T-cell (primary cell): Measurements from ENCODE around the gene UNC13C. TPM values are rescaled to one million over a fixed set of nuclear protein-coding genes. Genes with fewer than 3 reads are reported as not detected.

Source experiments
- ATAC-seq, 4 experiments: fragments of 200-7000 bp in 3 of 4; fragments of 150-1000 bp in 1 of 4; cut with Tn5 transposase; replicated peaks in 1 of 4; 1 replicate in 3 of 4; 2 replicates in 1 of 4; pipeline ENCODE4 v1.10.0; 2021; ENCODE audit warnings: moderate library complexity in 3 of 4, mild to moderate bottlenecking in 2 of 4, moderate number of reproducible peaks in 1 of 4
- CTCF ChIA-PET, 2 donors: fragments of 300-600 bp; sonication (Branson Sonifier 250); formaldehyde crosslinking; loops; one replicate each; lab custom pipeline; 2022; ENCODE audit warnings: antibody characterized with exemption in 2 of 2; lab: Charles Lee
- POLR2A ChIA-PET, 2 donors: fragments of 300-600 bp; sonication (Branson Sonifier 250); formaldehyde crosslinking; loops; one replicate each; lab custom pipeline; 2022; ENCODE audit warnings: antibody characterized with exemption in 2 of 2; lab: Charles Lee
- DNase-seq, 35 experiments: peaks; one replicate each; pipeline versions ENCODE4 v3.0.0 to v3.0.0-alpha.2; 2013 to 2023
- H3K27ac ChIP-seq: one replicate; pipeline ENCODE4 v1.5.1; 2013; ENCODE audit warnings: low read length
- H3K27me3 ChIP-seq, 2 experiments: replicated peaks in 1 of 2; 1 replicate in 1 of 2; 2 replicates in 1 of 2; pipeline versions ENCODE4 v1.6.1 to v1.7.0; 2013; ENCODE audit warnings: low read length in 1 of 2, mixed read lengths in 1 of 2; ENCODE audit not compliant: control insufficient read depth in 2 of 2, insufficient read depth in 2 of 2; ENCODE audit errors: extremely low read depth in 1 of 2
- H3K36me3 ChIP-seq, 2 donors: 1 replicate in 1 of 2; 2 replicates in 1 of 2; pipeline versions ENCODE4 v1.6.1 to v1.7.0; 2013; ENCODE audit warnings: low read length in 1 of 2; ENCODE audit not compliant: control insufficient read depth in 2 of 2, insufficient read depth in 1 of 2; ENCODE audit errors: extremely low read depth in 1 of 2
- H3K4me1 ChIP-seq, 2 experiments: 1 replicate in 1 of 2; 2 replicates in 1 of 2; pipeline versions ENCODE4 v1.6.1 to v1.7.0; 2013; ENCODE audit warnings: low read length in 2 of 2, mixed read lengths in 1 of 2; ENCODE audit not compliant: insufficient read depth in 2 of 2, control insufficient read depth in 1 of 2; ENCODE audit errors: extremely low read depth in 1 of 2
- H3K4me3 ChIP-seq, 2 donors: 1 replicate in 1 of 2; 2 replicates in 1 of 2; pipeline versions ENCODE4 v1.5.1 to v1.7.0; 2013; ENCODE audit warnings: mild to moderate bottlenecking in 2 of 2, low read length in 1 of 2, moderate library complexity in 1 of 2; ENCODE audit not compliant: control insufficient read depth in 1 of 2; ENCODE audit errors: extremely low read depth in 1 of 2
- H3K9me3 ChIP-seq: 2 replicates; pipeline ENCODE4 v1.7.0; 2013
- H3K27ac Mint-ChIP-seq, 2 donors: one replicate each; pipeline ENCODE4 v1.8.0; 2020 to 2021; ENCODE audit warnings: mild to moderate bottlenecking in 2 of 2, mixed read lengths in 2 of 2
- H3K27me3 Mint-ChIP-seq, 2 donors: one replicate each; pipeline ENCODE4 v1.8.0; 2021 to 2022; ENCODE audit warnings: mixed read lengths in 2 of 2
- H3K36me3 Mint-ChIP-seq: one replicate; pipeline ENCODE4 v1.8.0; 2021; ENCODE audit warnings: mixed read lengths
- H3K4me1 Mint-ChIP-seq, 3 donors: one replicate each; pipeline ENCODE4 v1.8.0; 2020 to 2022; ENCODE audit warnings: mixed read lengths in 3 of 3, mild to moderate bottlenecking in 1 of 3
- H3K4me3 Mint-ChIP-seq, 3 donors: one replicate each; pipeline ENCODE4 v1.8.0; 2020 to 2022; ENCODE audit warnings: mild to moderate bottlenecking in 3 of 3, mixed read lengths in 3 of 3, moderate library complexity in 3 of 3
- H3K9me3 Mint-ChIP-seq, 3 donors: one replicate each; pipeline ENCODE4 v1.8.0; 2020 to 2022; ENCODE audit warnings: mixed read lengths in 3 of 3
- WGBS: methylation state at CpG from one replicate; pipeline ENCODE4 v1.1.5; 2013; ENCODE audit warnings: missing lambda C conversion rate; ENCODE audit not compliant: insufficient coverage; 5-methylcytosine and 5-hydroxymethylcytosine counted together
- total RNA-seq, 35 experiments: library from RNA in 6 of 35; stranded (reverse) in 6 of 35; fragments of 120-200 nt in 1 of 35; gene quantifications; one replicate each; pipeline versions ENCODE4 v1.2.1 to v1.2.4 and lab custom pipeline; 2013 to 2026

UNC13C gene
- total RNA-seq, 5 donors from 2014 or later (not counting 1 experiment from before 2014, with no cell fraction given): not detected

GRCh38 chr15:54559405-54560069 lies 581.3 kb downstream of the UNC13C start:
- Histone ChIP-seq H3K4me3 (no peak overlapping the region), H3K9me3 (no peaks in the 10 kb centered on the region), H3K36me3 (no peaks in the 10 kb centered on the region), H3K27me3 (no peaks in the 10 kb centered on the region), H3K27ac (no peak overlapping the region), H3K4me1 (no peaks in the 10 kb centered on the region)
- Mint-ChIP-seq H3K4me1 (no peaks in the 10 kb centered on the region), H3K9me3 (peaks cover 0 to 7% (median 0%) of the 10 kb centered on the region in 3 donors), H3K36me3 (no peaks in the 10 kb centered on the region), H3K27me3 (peaks cover 0 to 8% of the 10 kb centered on the region in 2 donors), H3K4me3 (no peak overlapping the region), H3K27ac (no peak overlapping the region)
- ChIA-PET CTCF (no interaction called here), POLR2A (no interaction called here)
- DNase-seq (no peak), ATAC-seq (no peak)
- WGBS: 18% methylated on average over 3 of the region's 4 CpGs

GRCh38 chr15:54560417-54560816 lies 582.2 kb downstream of the UNC13C start:
- peaks cover 0 to 7% (median 0%) of the 10 kb centered on the region in 3 donors for H3K9me3 Mint-ChIP-seq
- Histone ChIP-seq H3K4me3 (no peak overlapping the region), H3K36me3 (no peaks in the 10 kb centered on the region), H3K4me1 (no peaks in the 10 kb centered on the region), H3K27ac (no peak overlapping the region), H3K9me3 (no peaks in the 10 kb centered on the region), H3K27me3 (no peaks in the 10 kb centered on the region)
- no peak overlapping the region for H3K4me3 Mint-ChIP-seq
- ChIA-PET CTCF (no interaction called here), POLR2A (no interaction called here)
- WGBS: no CpG with 5 or more reads among the region's 2 CpGs
- no peak for DNase-seq
- no peak overlapping the region for H3K27ac Mint-ChIP-seq
- no peaks in the 10 kb centered on the region for H3K36me3 Mint-ChIP-seq
- peaks cover 0 to 8% of the 10 kb centered on the region in 2 donors for H3K27me3 Mint-ChIP-seq
- H3K4me1 Mint-ChIP-seq: no peaks in the 10 kb centered on the region
- no peak for ATAC-seq

- ATAC-seq (no peak), DNase-seq (no peak)
- Mint-ChIP-seq H3K4me3 (no peak overlapping the region), H3K9me3 (no peaks in the 10 kb centered on the region), H3K4me1 (no peaks in the 10 kb centered on the region), H3K27me3 (peaks cover 0 to 8% of the 10 kb centered on the region in 2 donors), H3K36me3 (no peaks in the 10 kb centered on the region), H3K27ac (no peak overlapping the region)
- H3K27me3 ChIP-seq: no peaks in the 10 kb centered on the region
- no peaks in the 10 kb centered on the region for H3K9me3 ChIP-seq
- no CpG with 5 or more reads among the region's 3 CpGs for WGBS
- ChIA-PET POLR2A (no interaction called here), CTCF (interaction anchor here in 1 of 2 donors (0.7 kb wide), 1 partner anchor 272 kb away, joined by 3 read pairs; no protein-coding TSS in a partner anchor)
- H3K4me3 ChIP-seq: no peak overlapping the region
- H3K27ac ChIP-seq: no peak overlapping the region
- no peaks in the 10 kb centered on the region for H3K36me3 ChIP-seq
- H3K4me1 ChIP-seq: no peaks in the 10 kb centered on the region
Measured at GRCh38 chr15:54564166-54564565, 585.9 kb downstream of the UNC13C start.

- no peaks in the 10 kb centered on the region for H3K36me3 Mint-ChIP-seq
- no peak overlapping the region for H3K4me3 Mint-ChIP-seq
- Histone ChIP-seq H3K36me3 (no peaks in the 10 kb centered on the region), H3K9me3 (no peaks in the 10 kb centered on the region), H3K27ac (no peak overlapping the region), H3K27me3 (no peaks in the 10 kb centered on the region), H3K4me3 (no peak overlapping the region), H3K4me1 (no peaks in the 10 kb centered on the region)
- H3K4me1 Mint-ChIP-seq: no peaks in the 10 kb centered on the region
- no peak overlapping the region for H3K27ac Mint-ChIP-seq
- no CpG with 5 or more reads among the region's 5 CpGs for WGBS
- ChIA-PET POLR2A (interaction anchor here in 1 of 2 donors (0.6 kb wide), 1 partner anchor 11 kb away, joined by 3 read pairs; no protein-coding TSS in a partner anchor), CTCF (interaction anchor here in 1 of 2 donors (0.6 kb wide), 1 partner anchor 44 kb away, joined by 3 read pairs; no protein-coding TSS in a partner anchor)
- H3K9me3 Mint-ChIP-seq: peaks cover 0 to 3% (median 0%) of the 10 kb centered on the region in 3 donors
- DNase-seq: no peak
- ATAC-seq: no peak
- H3K27me3 Mint-ChIP-seq: peaks cover 0 to 8% of the 10 kb centered on the region in 2 donors
Measured at GRCh38 chr15:54566654-54567053, 588.4 kb downstream of the UNC13C start.

GRCh38 chr15:54567408-54568035 lies 589.3 kb downstream of the UNC13C start:
- ChIA-PET CTCF (no interaction called here), POLR2A (no interaction called here)
- H3K27ac ChIP-seq: no peak overlapping the region
- Mint-ChIP-seq H3K36me3 (no peaks in the 10 kb centered on the region), H3K4me3 (no peak overlapping the region), H3K4me1 (no peaks in the 10 kb centered on the region), H3K27me3 (peaks cover 0 to 8% of the 10 kb centered on the region in 2 donors), H3K9me3 (peaks cover 0 to 3% (median 0%) of the 10 kb centered on the region in 3 donors), H3K27ac (no peak overlapping the region)
- H3K4me3 ChIP-seq: no peak overlapping the region
- H3K9me3 ChIP-seq: no peaks in the 10 kb centered on the region
- H3K27me3 ChIP-seq: no peaks in the 10 kb centered on the region
- DNase-seq: no peak
- no peak for ATAC-seq
- WGBS: no CpG with 5 or more reads among the region's 2 CpGs
- no peaks in the 10 kb centered on the region for H3K4me1 ChIP-seq
- H3K36me3 ChIP-seq: no peaks in the 10 kb centered on the region

GRCh38 chr15:54568381-54568780 lies 590.1 kb downstream of the UNC13C start:
- ChIA-PET CTCF (no interaction called here), POLR2A (no interaction called here)
- Histone ChIP-seq H3K27ac (no peak overlapping the region), H3K4me1 (no peaks in the 10 kb centered on the region), H3K36me3 (no peaks in the 10 kb centered on the region), H3K27me3 (no peaks in the 10 kb centered on the region), H3K9me3 (no peaks in the 10 kb centered on the region), H3K4me3 (no peak overlapping the region)
- no peaks in the 10 kb centered on the region for H3K4me1 Mint-ChIP-seq
- ATAC-seq (no peak), DNase-seq (no peak)
- H3K36me3 Mint-ChIP-seq: no peaks in the 10 kb centered on the region
- no peak overlapping the region for H3K27ac Mint-ChIP-seq
- peaks cover 0 to 3% (median 0%) of the 10 kb centered on the region in 3 donors for H3K9me3 Mint-ChIP-seq
- H3K4me3 Mint-ChIP-seq: no peak overlapping the region
- peaks cover 0 to 4% of the 10 kb centered on the region in 2 donors for H3K27me3 Mint-ChIP-seq
- WGBS: no CpG with 5 or more reads among the region's 1 CpG
